DMS53 treated with DMSO at 0.1 percent for 48 hours (cell line): Measurements from ENCODE around the gene KCTD2.
"Not testable (repeated sequence)": the region's sequence is repeated elsewhere in the genome, so short reads cannot be mapped to it uniquely, and the experiment has no call there.

ENCODE experiments used
- DNase-seq: peaks from one replicate; lab custom pipeline; 2025; ENCODE audit not compliant: unreplicated experiment; lab: John Stamatoyannopoulos, UW

The KCTD2 gene

GRCh38 chr17:75019710-75020109, 27.3 kb upstream of the KCTD2 start:
- DNase-seq = no peak

GRCh38 chr17:75020331-75021110, 26.5 kb upstream of the KCTD2 start:
- no peak for DNase-seq

GRCh38 chr17:75024686-75025397, 22.2 kb upstream of the KCTD2 start:
- DNase-seq = no peak

GRCh38 chr17:75025398-75025734, 21.7 kb upstream of the KCTD2 start:
- not testable (repeated sequence) for DNase-seq

GRCh38 chr17:75026650-75027049, 20.4 kb upstream of the KCTD2 start:
- DNase-seq = not testable (repeated sequence)

- DNase-seq = no peak
Observed at GRCh38 chr17:75030161-75030560, 16.9 kb upstream of the KCTD2 start.

GRCh38 chr17:75031972-75032719, 14.9 kb upstream of the KCTD2 start:
- peak; percentile 56 for DNase-seq

GRCh38 chr17:75032720-75033280, 14.2 kb upstream of the KCTD2 start:
- DNase-seq = no peak

GRCh38 chr17:75033346-75034235, 13.4 kb upstream of the KCTD2 start:
- peak; percentile 93 for DNase-seq

- peak; percentile 87 for DNase-seq
Observed at GRCh38 chr17:75034236-75034908, 12.7 kb upstream of the KCTD2 start.

- peak; percentile 75 for DNase-seq
Observed at GRCh38 chr17:75036643-75037268, 10.3 kb upstream of the KCTD2 start.

GRCh38 chr17:75039238-75039637, 7.8 kb upstream of the KCTD2 start:
- no peak for DNase-seq

GRCh38 chr17:75041656-75042280, 5.3 kb upstream of the KCTD2 start:
- DNase-seq = no peak

- not testable (repeated sequence) for DNase-seq
Observed at GRCh38 chr17:75043789-75044188, 3.2 kb upstream of the KCTD2 start.

GRCh38 chr17:75044716-75045115, 2.3 kb upstream of the KCTD2 start:
- no peak for DNase-seq

GRCh38 chr17:75045946-75046406, 1.0 kb upstream of the KCTD2 start:
- not testable (repeated sequence) for DNase-seq

- no peak for DNase-seq
Observed at GRCh38 chr17:75047398-75048098, 523 bp downstream of the KCTD2 start.

GRCh38 chr17:75048249-75048878, 1.3 kb downstream of the KCTD2 start:
- DNase-seq = no peak
